OCI-LY3 (cell line): ENCODE results near the gene MPO.

Source experiments
- CTCF ChIP-seq: fragments of 200-600, 300-600 bp; sonication (generic); IDR thresholded peaks from 2 replicates; pipeline ENCODE4 v1.5.1; 2014; ENCODE audit warnings: antibody characterized with exemption, low read length, low read depth
- EZH2phosphoT487 ChIP-seq: fragments of 200-600 bp; shearing (Covaris generic); IDR thresholded peaks from 2 replicates; pipeline ENCODE4 v1.6.1; 2018; ENCODE audit warnings: antibody characterized with exemption, mixed run types, low read depth

GRCh38 chr17:58227733-58228132, 53.0 kb downstream of the MPO start:
- TF ChIP-seq CTCF (no peak), EZH2phosphoT487 (no peak)
